Ramos (cell line): ENCODE results near the gene AP3D1.

Source experiments
- in situ Hi-C: fragments of 300-500 bp; cut with MboI; formaldehyde crosslinking; loops from one replicate; pipeline ENCODE4 v1.14.3; 2022; ENCODE audit warnings: low sequenced_read_pairs; ENCODE audit not compliant: unreplicated experiment

Gene AP3D1

GRCh38 chr19:2096480-2097202 lies 54.7 kb downstream of the AP3D1 start, which contains the start of gene IZUMO4:
Gene IZUMO4, plus strand, starts transcription at chr19:2096915. Its CDS starts 31 bp downstream, at chr19:2096946.
- in situ Hi-C loops: loop anchor here (25.0 kb wide), 1 partner anchor 434 kb away; the partner anchor contains the start of gene TCF3

- in situ Hi-C loops: loop anchor here (25.0 kb wide), 1 partner anchor 434 kb away; the partner anchor contains the start of gene TCF3
Measured at GRCh38 chr19:2096034-2096479, 55.3 kb downstream of the AP3D1 start, which contains the start of gene MOB3A. Gene MOB3A, minus strand, starts transcription at chr19:2096326. Its CDS starts 17,766 bp downstream, at chr19:2078560.

GRCh38 chr19:2091926-2092525 lies 59.3 kb downstream of the AP3D1 start:
- in situ Hi-C loops: loop anchor here (25.0 kb wide), 1 partner anchor 430 kb away; the partner anchor contains the start of gene TCF3

- in situ Hi-C loops: loop anchor here (10.0 to 25.0 kb wide), 2 partner anchors 427 to 535 kb away; partner anchors contain the start of gene TCF3
Measured at GRCh38 chr19:2089727-2090053, 61.7 kb downstream of the AP3D1 start.

- in situ Hi-C loops: loop anchor here (10.0 to 25.0 kb wide), 2 partner anchors 427 to 536 kb away; partner anchors contain the start of gene TCF3
Measured at GRCh38 chr19:2089001-2089711, 62.2 kb downstream of the AP3D1 start.

- in situ Hi-C loops: loop anchor here (10.0 to 25.0 kb wide), 2 partner anchors 425 to 537 kb away; partner anchors contain the start of gene TCF3
Measured at GRCh38 chr19:2087621-2088100, 63.7 kb downstream of the AP3D1 start.

GRCh38 chr19:2086695-2087620 lies 64.4 kb downstream of the AP3D1 start:
- in situ Hi-C loops: loop anchor here (10.0 to 25.0 kb wide), 2 partner anchors 425 to 538 kb away; partner anchors contain the start of gene TCF3

- in situ Hi-C loops: loop anchor here (10.0 to 25.0 kb wide), 2 partner anchors 423 to 540 kb away; partner anchors contain the start of gene TCF3
Measured at GRCh38 chr19:2084993-2085720, 66.2 kb downstream of the AP3D1 start.

GRCh38 chr19:2083174-2083854 lies 68.1 kb downstream of the AP3D1 start:
- in situ Hi-C loops: loop anchor here (10.0 to 25.0 kb wide), 2 partner anchors 421 to 541 kb away; partner anchors contain the start of gene TCF3

GRCh38 chr19:2081873-2082810 lies 69.2 kb downstream of the AP3D1 start:
- in situ Hi-C loops: loop anchor here (10.0 to 25.0 kb wide), 2 partner anchors 420 to 543 kb away; partner anchors contain the start of gene TCF3

- in situ Hi-C loops: loop anchor here (10.0 to 25.0 kb wide), 2 partner anchors 418 to 544 kb away; partner anchors contain the start of gene TCF3
Measured at GRCh38 chr19:2080336-2080988, 70.9 kb downstream of the AP3D1 start.

- in situ Hi-C loops: loop anchor here (10.0 to 25.0 kb wide), 2 partner anchors 418 to 545 kb away; partner anchors contain the start of gene TCF3
Measured at GRCh38 chr19:2079865-2080301, 71.5 kb downstream of the AP3D1 start.

GRCh38 chr19:2079076-2079864 lies 72.1 kb downstream of the AP3D1 start:
- in situ Hi-C loops: loop anchor here (25.0 kb wide), 1 partner anchor 417 kb away; the partner anchor contains the start of gene TCF3

GRCh38 chr19:2077833-2078619 lies 73.3 kb downstream of the AP3D1 start:
- in situ Hi-C loops: loop anchor here (25.0 kb wide), 1 partner anchor 416 kb away; the partner anchor contains the start of gene TCF3
